ENCODE data around the gene COL6A1. TPM values are rescaled to one million over a fixed set of nuclear protein-coding genes. Genes with fewer than 3 reads are reported as not detected.

COL6A1 gene
- total RNA-seq, 1 experiment from 2014 or later = 193 TPM

GRCh38 chr21:46035809-46036695 lies 54.5 kb downstream of the COL6A1 start:
- H3K79me2 ChIP-seq (ENCODE audit: insufficient read depth, low read length) = no peaks in the 10 kb centered on the region
- Mint-ChIP-seq H3K27me3 (ENCODE audit: low read depth) (peaks cover 6% of the 10 kb centered on the region), H3K27ac (no peak overlapping the region), H3K4me3 (no peak overlapping the region), H3K9me3 (no peaks in the 10 kb centered on the region), H3K4me1 (peaks cover 11 to 20% of the 10 kb centered on the region in 2 experiments; a peak in 3 of 4 replicates), H3K36me3 (ENCODE audit: insufficient read depth in 1 of 3, low read depth in 3 of 3) (no peaks in the 10 kb centered on the region)
- no peaks in the 10 kb centered on the region for H3K27me3 ChIP-seq (ENCODE audit: insufficient read depth, low read length)
- no peak overlapping the region for H2BK120ac ChIP-seq (ENCODE audit: low read depth, low read length, poor library complexity, severe bottlenecking)
- no peak overlapping the region for H3T11ph ChIP-seq (ENCODE audit: low read length)
- H3K27ac ChIP-seq (ENCODE audit: insufficient read length, low read depth, low read length) = no peak overlapping the region
- no peak overlapping the region for H3K4me2 ChIP-seq (ENCODE audit: insufficient read depth, insufficient read length, low read length)
- no peak overlapping the region for H3K4ac ChIP-seq (ENCODE audit: low read depth, low read length)
- H3K23me2 ChIP-seq (ENCODE audit: insufficient read length, low read depth, low read length, poor library complexity, severe bottlenecking) = no peaks in the 10 kb centered on the region
- H4K8ac ChIP-seq (replicated peaks; ENCODE audit: insufficient read length, low read depth, low read length) = no peak overlapping the region
- H3K79me1 ChIP-seq (ENCODE audit: insufficient read depth, low read depth, low read length, poor library complexity, severe bottlenecking) = no peaks in the 10 kb centered on the region
- H2BK15ac ChIP-seq (ENCODE audit: low read depth, low read length) = no peak overlapping the region
- no peak overlapping the region for H2AFZ ChIP-seq (ENCODE audit: low read length)
- H3K56ac ChIP-seq (ENCODE audit: insufficient read length, low read depth, low read length) = no peak overlapping the region
- no peak overlapping the region for H4K91ac ChIP-seq (ENCODE audit: insufficient read length, low read depth, low read length)
- no peak overlapping the region for H2BK20ac ChIP-seq (ENCODE audit: low read depth, low read length, poor library complexity, severe bottlenecking)
- WGBS (ENCODE audit: extremely low coverage, insufficient read length, low lambda C conversion rate) = no CpG with 5 or more reads among the region's 45 CpGs
- no peak overlapping the region for H3K14ac ChIP-seq (ENCODE audit: insufficient read depth, low read length)
- DNase-seq = no peak
- H2AK5ac ChIP-seq (ENCODE audit: insufficient read length, low read length) = no peak overlapping the region
- H4K5ac ChIP-seq (ENCODE audit: insufficient read length, low read depth, low read length) = no peak overlapping the region
- no peak overlapping the region for H3K23ac ChIP-seq (ENCODE audit: insufficient read length, low read depth, low read length)
- H2BK5ac ChIP-seq (ENCODE audit: insufficient read length, low read length) = no peak overlapping the region
- TF ChIP-seq CTCF (conservative IDR thresholded peaks at IDR 0.05) = no peak
- H2BK12ac ChIP-seq (ENCODE audit: insufficient read length, low read depth, low read length) = no peak overlapping the region
- no peaks in the 10 kb centered on the region for H3K4me1 ChIP-seq (ENCODE audit: insufficient read depth, low read length)
- no peaks in the 10 kb centered on the region for H4K20me1 ChIP-seq (ENCODE audit: control insufficient read depth, insufficient read depth, insufficient read length)
- H3K18ac ChIP-seq (ENCODE audit: insufficient read length, low read depth, low read length) = no peak overlapping the region
- H3K9me3 ChIP-seq (ENCODE audit: control insufficient read depth, low read depth, low read length) = no peaks in the 10 kb centered on the region
- no peak overlapping the region for H3K9ac ChIP-seq (ENCODE audit: extremely low read depth, insufficient read length, low read length)
